GM19238 (cell line): Measurements from ENCODE around the gene TRDN.
"Not testable (repeated sequence)": the region's sequence is repeated elsewhere in the genome, so short reads cannot be mapped to it uniquely, and the experiment has no call there.

Experiments
- DNase-seq: peaks from one replicate; pipeline ENCODE4 v3.0.0; 2011; ENCODE audit warnings: low spot score; ENCODE audit not compliant: insufficient read length

Gene TRDN

DNA sequence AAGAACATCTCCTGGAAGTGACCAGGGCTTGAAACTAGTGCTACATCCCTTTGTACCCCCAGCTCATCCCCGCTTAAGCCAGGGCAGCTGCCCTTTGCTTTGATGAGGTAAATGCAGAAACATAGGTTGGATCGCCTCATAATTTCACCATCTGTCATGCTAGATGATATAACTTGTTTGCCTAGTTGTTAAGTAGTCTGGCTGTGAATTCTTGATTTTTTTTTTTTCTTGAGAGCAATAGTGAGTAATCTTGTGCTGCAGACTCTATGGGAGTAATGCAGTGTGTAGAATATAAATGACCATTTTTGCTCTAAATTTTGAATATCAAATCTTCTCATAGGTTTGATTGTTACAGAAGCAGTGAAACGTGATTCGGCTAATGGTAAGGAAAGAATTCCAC is 4.1 kb downstream of the TRDN start:
- DNase-seq: no peak

DNA sequence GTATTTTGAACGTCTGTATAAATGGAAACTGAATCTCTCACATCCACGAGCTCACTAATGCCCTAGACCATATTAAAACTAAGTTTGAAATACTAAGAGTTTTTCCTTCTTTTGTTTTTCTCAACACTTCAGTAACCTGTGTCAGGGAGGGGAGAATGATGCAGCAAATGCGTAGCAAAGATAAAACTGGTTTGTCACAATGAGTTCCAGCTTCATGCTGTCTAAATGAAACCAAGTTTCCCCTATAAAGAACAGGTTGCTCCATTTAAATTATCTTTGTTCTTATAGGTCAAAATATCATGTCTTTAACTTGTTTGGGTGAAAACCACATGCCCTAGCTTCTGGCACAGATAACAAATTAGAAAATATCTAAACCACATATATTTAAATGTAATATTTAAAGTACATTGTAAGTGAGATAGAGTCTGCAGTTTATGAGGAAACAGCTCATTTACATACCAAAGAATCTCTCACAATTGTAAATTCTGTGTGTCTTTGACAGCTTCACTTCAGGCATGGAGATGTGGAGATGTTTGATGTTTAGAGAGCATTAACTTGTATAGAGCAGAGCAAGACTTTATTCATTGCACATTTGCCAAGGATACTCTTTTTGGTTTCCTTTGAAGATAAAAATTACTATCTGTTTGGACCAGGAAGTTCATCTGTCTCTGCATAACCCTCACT is 7.3 kb downstream of the TRDN start:
- DNase-seq: no peak

DNA sequence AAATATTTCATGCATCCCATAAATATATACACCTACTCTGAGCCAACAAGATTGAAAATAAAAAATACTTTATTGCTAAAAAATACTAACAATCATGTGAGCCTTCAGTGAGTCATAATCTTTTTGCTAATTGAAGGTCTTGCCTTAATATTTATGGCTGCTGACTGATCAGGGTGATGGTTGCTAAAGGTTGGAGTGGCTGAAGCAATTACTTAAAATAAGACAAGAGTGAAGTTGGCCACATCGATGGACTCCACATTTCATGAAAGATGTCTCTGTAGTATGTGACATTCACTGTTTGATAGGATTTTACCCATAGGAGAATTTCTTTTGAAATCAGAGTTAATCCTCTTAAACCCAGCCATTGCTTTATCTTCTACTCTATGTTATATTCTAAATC is 11.1 kb downstream of the TRDN start:
- no peak for DNase-seq

DNA sequence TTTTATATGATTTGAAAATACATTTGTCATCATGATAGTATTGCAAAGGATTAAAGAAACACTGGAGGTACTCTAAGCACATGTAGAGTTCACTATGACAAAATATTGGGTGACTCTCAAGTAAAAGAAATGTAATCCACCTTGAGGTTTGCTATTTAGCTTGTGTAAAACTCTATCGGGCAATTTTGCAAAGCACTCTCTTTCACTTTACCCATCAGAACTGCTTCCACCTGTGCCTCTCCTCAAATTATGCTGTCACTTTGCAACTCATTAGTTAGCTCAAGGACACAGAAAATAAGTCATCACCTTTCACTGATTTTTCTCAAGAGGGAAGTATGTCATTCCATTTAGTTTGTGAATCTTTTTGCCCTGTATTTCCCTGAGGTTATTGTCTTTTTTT is 14.0 kb downstream of the TRDN start:
- no peak for DNase-seq

DNA sequence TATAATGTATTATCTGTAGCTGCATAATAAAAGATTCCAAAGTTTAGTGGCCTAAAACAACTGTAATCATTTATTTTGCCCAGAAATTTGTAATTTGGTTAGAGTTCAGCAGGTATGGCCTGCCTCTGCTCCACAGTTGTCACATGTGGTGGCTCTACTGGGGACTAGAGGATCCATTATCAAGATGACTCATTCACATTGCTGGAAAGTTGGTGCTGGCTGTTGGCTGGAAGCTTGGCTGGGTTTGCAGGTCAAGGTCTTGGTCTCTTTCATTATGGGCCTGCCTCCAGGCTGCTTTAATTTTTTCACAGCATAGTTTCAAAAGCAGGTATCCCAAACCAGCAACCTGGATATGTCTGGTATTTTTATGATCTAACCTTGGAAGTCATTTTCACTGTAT is 17.6 kb downstream of the TRDN start:
- DNase-seq: no peak

DNA sequence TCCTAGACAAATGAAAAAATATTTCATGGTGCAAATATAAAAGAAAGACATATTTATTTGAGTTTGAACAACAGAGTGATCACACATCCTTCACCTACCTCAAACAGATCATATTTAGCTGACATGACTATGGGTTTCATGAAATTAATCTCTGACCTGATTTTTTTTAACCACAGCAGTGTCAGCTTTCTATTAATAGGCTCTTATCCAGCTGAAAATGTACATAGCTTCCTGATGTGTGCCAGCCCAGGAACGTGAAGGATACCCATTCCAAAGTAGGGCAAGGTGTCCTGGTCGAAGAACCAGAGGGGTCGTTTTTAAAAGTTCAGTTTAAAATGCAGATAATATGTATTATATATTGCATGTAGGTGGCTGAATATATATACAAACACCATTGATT is 19.8 kb downstream of the TRDN start:
- no peak for DNase-seq

DNA sequence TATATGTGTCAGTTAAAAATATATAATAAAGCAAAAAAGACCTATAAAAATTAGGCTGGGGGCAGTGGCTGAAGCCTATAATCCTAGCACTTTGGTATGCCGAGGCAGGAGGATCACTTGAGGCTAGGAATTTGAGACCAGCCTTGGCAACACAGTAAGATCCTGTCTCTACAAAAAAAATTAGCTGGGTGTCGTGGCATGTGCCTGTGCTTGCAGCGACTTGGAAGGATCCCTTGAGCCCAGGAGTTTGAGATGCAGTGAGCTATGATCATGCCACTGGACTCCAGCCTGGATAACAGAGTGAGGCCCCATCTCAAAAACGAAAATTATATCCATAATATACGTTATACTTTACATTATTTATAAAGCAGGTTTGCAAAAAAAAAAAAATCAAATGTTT is 20.7 kb downstream of the TRDN start:
- no peak for DNase-seq

DNA sequence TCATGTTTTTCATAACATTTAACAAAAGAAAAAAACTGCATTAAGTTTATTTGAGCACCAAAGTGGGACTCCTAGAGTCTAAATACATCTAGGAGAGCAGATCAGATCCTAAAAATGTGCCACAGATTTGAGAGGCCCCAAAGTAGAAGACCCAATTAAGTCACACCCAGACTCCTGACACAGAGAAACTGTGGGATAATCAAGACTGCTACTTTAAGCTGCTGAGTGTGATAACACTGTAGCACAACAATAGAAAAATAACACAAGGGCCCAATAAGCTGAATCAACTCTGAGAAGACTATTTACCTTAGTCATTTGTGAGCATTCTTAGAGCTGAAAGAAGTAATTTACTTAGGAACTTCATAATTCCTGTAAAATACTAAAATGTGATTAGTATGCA is 26.0 kb downstream of the TRDN start:
- DNase-seq: no peak

DNA sequence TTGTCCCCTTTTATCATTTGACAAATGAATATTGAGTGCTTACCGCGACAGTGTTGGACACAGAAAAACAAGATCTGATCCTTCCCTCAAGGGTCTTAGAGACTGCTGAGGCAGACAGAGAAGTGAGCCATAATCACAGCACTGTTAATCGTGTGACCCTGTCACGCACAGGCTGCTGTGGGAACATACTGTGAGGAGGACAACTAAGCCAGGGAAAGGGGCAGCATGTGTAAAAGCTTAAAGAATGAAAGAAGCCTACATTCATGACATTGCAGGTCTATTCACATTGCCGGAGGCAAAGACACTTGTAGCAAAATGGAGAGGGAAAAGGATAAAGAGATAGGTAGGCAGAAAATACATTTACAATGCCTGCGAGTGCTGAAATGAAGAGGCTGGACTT is 32.7 kb downstream of the TRDN start:
- DNase-seq: no peak

DNA sequence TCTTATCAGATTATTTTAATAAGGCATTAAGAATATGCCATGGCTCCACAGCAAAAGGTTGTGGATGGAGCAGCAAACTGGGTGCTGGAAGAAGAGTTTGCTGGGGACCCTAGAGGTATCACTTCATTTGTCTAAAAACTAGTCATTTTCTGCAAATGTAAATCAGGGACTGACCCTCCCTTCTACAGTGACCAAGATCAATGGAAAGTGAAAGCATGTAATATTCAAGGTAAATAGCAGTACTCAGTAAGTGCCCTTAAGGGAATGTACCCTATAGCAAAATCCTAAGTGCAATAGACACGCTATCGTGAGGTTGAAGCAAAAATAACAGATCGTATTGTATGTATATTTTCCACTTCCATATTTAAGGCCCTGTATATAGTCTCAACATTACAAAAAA is 38.7 kb downstream of the TRDN start:
- DNase-seq: no peak

DNA sequence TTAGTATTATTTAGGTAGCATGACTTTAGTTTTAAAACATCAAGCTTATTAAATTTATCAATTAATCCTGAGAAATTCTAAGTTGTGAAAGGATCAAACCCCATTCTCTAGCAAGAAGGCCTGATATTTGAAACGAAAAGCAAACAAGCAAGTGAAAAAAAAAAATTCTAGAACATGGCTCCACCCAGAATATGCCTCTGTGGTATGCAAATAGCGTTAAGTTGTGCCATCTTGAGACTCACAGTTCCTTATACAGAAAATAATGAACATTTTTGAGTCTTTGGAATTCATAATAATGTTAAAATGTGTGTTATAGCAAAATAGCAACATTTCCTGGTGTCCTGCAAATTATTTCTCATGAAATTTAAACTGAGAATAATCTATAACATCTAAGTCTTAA is 42.0 kb downstream of the TRDN start:
- DNase-seq: no peak

DNA sequence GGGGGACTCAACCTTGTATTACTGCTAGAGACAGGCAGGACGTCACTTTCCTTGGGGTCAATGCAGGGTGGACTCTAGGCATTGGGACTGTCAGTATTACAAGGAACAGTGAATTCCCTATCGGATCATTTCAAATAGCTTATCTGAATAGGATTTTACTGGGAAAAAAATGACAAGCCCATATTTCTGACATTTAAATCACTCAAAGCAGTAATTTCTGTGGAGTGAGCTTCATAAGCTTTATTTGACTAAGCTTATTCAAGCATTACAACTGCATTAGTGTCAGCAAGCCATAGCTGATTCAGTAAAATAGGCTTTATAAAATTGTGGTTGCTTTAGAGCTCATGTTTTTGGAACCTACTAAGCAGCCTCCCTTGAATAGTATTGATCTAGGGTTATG is 44.3 kb downstream of the TRDN start:
- DNase-seq: no peak

DNA sequence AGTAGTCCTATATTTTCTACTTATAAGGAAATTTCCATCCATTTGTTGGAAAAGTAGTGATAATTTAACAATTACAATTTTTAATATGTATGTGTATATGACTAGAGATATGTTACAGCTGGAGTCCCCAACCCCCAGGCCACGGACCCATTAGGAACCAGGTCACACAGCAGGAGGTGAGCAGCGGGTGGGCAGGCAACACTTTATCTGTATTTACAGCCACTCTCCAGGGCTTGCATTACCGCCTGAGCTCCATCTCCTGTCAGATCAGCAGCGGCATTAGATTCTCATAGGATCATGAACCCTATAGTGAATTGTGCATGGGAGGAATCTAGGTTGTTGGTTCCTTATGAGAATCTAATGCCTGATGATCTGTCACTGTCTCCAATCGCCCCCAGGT is 46.8 kb downstream of the TRDN start:
- no peak for DNase-seq

DNA sequence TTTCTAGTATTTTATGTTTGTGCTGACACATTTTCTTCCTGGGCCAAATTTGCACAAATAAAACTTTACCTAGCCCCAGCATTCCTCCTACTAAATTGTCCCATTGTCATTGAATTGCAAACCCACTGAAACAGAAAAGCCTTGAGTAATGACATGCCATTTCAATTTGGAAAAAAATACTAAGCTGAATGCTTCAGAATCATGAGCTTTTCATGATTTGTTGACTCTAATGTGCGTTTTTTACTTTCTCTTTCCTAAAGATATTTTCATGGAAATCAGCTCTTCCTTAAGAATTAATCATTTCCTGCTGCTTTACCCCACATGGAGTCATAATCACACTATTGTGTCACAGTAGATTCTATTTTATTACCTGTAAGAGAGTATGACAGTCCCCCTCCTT is 47.4 kb downstream of the TRDN start:
- no peak for DNase-seq

DNA sequence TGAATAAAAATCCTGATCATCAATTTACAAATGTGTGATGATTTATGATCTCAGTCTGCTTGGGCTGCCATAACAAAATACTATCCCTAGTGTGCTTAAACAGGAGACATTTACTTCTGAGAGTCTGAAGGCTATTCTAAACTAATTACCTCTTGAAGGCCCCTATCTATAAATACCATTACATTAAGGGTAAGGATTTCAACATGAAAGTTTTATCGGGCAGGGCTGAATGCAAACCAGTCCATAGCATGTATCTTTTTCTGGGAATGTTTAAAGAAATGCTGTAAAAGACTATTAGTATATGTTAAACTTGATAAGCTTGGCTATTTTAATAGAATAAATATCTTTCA is 48.2 kb downstream of the TRDN start:
- no peak for DNase-seq

DNA sequence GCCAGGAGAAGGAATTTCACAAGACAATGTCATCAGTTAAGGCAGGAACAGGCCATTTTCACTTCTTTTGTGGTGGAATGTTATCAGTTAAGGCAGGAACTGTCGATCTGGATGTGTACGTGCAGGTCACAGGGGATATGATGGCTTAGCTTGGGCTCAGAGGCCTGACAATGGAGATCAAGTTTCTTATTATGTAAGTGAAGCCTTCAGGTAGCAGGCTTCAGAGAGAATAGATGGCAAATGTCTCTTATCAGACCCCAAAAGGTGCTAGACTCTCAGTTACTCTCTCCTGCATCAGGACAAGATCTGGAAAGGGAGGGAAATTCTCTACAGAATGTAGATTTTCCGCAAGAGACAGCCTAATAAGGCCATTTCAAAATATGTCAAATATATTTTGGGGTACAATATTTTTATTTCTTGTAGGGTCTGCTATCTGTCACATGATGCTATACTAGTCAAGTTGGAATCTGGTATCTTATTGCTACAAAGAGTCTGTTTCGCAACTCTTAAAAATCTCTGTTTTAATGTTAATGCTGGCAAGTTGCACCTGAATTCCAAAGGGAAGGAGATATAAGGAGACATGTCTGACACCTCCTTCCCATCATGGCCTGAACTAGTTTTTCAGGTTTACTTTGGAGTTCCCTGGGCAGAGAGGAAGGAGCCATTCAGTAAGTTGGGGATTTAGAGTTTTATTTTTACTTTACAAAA is 48.8 kb downstream of the TRDN start:
- DNase-seq: no peak

DNA sequence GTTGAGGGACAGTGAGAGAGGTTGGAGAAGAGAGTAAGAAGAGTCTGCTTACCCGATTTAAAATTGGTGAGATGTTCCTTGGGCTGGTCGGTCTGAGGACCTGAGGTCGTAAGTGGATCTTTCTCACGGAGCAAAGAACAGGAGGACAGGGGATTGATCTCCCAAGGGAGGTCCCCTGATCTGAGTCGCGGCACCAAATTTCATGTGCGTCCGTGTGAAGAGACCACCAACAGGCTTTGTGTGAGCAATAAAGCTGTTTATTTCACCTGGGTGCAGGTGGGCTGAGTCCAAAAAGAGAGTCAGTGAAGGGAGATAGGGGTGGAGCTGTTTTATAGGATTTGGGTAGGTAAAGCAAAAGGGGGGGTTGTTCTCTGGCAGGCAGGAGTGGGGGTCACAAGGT is 49.3 kb downstream of the TRDN start:
- DNase-seq: not testable (repeated sequence)

DNA sequence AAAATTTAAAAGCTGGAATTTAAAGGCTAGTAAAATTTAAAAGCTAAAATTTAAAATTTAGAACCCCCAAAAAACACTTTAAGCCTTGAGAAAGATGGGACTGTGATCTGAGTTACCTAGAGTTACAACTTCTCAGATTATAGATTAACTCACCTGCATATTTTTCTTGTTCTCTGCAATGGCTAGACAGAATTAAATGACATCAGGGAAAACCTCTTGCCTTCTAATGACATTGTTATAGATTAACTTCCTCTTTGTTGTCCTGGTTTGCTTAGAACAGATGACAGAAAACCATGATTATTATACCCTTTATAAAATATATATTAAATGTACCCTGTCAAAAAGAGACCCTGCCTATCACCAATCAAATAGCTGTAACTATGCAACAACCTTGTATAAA is 56.4 kb downstream of the TRDN start:
- DNase-seq: no peak

DNA sequence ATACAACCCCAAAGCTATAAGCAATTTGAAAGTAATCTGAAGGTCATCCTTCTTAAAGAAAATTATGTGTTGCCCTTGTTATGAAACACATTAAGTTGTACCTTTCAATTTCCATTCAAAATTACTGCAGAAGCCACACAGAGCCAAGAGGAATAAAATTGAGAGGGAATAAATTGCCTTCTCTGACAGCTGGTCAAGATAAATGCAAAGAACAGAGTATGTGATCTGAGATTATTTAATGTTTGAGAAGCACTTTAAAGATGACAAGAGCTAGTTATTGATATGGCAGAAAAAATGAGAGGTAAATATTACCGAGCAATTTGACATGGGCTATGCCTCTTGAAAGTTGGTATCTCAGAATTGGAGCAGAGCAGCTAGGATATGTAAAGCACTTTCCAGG is 61.6 kb downstream of the TRDN start:
- no peak for DNase-seq

DNA sequence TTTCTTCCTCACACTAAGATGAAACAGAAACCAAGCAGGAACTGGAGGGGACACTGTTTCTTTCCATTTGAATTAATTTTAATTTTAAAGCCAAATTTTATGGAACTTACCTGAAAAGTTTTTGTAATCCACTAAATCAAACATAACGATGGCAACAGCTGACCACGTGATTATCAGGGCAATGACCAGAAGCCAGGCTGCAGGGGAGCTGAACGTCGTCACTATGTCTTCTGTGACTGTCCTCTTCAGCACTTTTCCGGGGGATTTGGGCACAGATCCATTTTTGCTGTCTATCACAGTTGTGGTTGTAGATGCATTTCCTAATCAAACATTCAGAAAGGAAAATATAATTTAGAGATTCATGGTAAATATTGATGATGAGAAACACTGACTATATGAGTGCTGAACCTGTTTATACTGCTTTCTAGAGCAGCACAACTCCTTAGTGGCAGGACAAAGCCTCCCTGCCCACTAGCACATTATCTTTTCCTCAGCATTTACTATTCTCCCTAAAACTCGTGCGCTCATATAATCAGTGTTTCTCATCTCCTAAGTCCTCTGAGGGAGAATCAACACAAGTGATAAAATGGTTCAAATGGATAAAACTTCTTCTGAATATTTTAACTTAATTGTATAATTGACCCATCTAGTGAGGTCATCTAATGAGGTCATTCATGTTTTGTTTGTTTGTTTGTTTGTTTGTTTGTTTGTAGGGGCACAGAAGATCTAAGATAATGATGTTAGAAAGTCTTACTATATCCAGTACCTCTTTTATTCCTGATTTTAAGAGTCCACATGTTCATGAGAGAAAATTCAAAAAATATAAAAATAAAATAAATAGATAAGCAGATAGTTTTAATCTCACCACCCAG is 65.7 kb downstream of the TRDN start:
- no peak for DNase-seq

DNA sequence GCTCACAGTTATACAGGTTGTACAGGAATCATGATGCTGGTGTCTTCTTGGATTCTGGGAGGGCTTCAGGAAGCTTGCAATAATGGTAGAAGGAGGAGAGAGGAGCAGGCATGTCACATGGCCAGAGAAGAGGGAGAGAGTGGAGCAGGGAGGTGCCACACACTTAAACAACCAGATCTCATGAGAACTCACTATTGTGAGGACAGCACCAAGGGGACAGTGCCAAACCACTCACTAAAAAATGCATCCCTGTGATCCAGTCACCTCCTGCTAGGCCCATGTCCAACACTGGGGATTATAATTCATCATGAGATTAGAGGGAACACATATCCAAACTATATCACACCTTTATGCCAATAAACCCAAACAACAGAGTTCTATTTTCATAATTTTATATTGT is 67.2 kb downstream of the TRDN start:
- DNase-seq: no peak

DNA sequence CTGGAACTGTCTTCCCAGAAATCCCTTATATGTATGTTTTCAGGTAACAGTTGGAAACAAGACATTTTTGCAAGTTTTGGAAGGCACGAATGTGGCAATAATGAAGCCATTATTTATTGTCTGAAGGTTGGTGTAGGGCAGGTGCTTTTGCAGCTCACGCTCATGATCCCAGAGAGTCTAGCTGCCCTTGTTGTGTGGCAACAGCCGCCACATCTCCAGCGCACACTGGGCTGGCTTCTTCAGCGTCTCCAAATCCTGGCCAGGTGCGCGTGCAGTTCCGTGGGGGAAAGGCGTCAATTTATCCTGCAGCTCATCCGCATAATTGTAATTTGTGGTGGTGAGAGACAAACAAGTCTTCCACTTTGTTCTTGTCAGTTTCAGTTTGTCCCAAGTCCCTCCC is 71.2 kb downstream of the TRDN start:
- DNase-seq: no peak

DNA sequence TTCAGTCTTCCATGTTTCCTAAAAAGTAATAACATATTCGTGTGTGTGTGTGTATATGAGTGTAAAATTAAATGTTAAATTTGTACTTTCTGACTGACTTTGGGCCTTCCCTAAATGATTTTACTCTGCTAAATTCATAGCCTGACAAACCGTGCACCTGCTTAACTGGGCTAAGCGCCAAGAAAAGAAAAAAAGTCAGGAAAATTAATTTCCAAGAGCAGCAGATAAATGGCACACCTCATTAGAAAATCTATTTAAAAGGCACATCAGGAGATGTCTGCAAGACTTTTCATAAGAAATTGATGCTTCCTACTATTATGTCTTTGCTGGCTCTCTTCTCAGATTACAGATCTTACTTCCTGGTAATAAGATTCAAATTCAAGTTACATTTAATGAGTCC is 72.4 kb downstream of the TRDN start:
- DNase-seq: no peak
